Measurements from ENCODE around the gene NOM1. TPM values are rescaled to one million over a fixed set of nuclear protein-coding genes. Genes with fewer than 3 reads are reported as not detected.

Gene NOM1
- total RNA-seq, 1 donor from 2014 or later: 19.7 TPM

GRCh38 chr7:156968183-156968582, 18.7 kb downstream of the NOM1 start:
- Histone ChIP-seq H3K4me1 (ENCODE audit: insufficient read depth, low read length) (no peaks in the 10 kb centered on the region), H3K27ac (ENCODE audit: low read depth, low read length) (no peak overlapping the region), H3K36me3 (ENCODE audit: insufficient read depth, low read length) (peaks cover 57% of the 10 kb centered on the region), H3K4me2 (ENCODE audit: low read length) (no peak overlapping the region), H3K27me3 (ENCODE audit: insufficient read depth, low read length) (no peaks in the 10 kb centered on the region), H3K4me3 (ENCODE audit: insufficient read depth, low read depth, low read length) (no peak overlapping the region), H4K20me1 (ENCODE audit: insufficient read depth, low read length) (peaks cover 9% of the 10 kb centered on the region), H2AFZ (ENCODE audit: low read depth, low read length) (no peak overlapping the region), H3K9me3 (ENCODE audit: insufficient read depth, low read depth, low read length) (no peaks in the 10 kb centered on the region), H3K79me2 (ENCODE audit: insufficient read depth, low read length) (no peaks in the 10 kb centered on the region), H3K9ac (ENCODE audit: low read length) (no peak overlapping the region)
- TF ChIP-seq CTCF (IDR thresholded peaks at IDR 0.05; ENCODE audit: insufficient read depth, low read depth, low read length) (no peak), EZH2 (IDR thresholded peaks at IDR 0.05; ENCODE audit: insufficient read depth, low read length) (no peak)
- peaks cover 15% of the 10 kb centered on the region for H3K36me3 Mint-ChIP-seq (ENCODE audit: low read depth, unreplicated experiment)
- no peak overlapping the region for H3K4me3 Mint-ChIP-seq (ENCODE audit: unreplicated experiment)
- DNase-seq (ENCODE audit: low read depth) (no peak), FAIRE-seq (no peak)
- H3K4me1 Mint-ChIP-seq (ENCODE audit: low read depth, unreplicated experiment): peaks cover 2% of the 10 kb centered on the region
- no peaks in the 10 kb centered on the region for H3K9me3 Mint-ChIP-seq (ENCODE audit: unreplicated experiment)
- no peaks in the 10 kb centered on the region for H3K27me3 Mint-ChIP-seq (ENCODE audit: low read depth, unreplicated experiment)
- H3K27ac Mint-ChIP-seq (ENCODE audit: unreplicated experiment): no peak overlapping the region

- no peaks in the 10 kb centered on the region for H3K4me1 ChIP-seq (ENCODE audit: insufficient read depth, low read length)
- Mint-ChIP-seq H3K9me3 (ENCODE audit: unreplicated experiment) (no peaks in the 10 kb centered on the region), H3K4me3 (ENCODE audit: unreplicated experiment) (no peak overlapping the region), H3K36me3 (ENCODE audit: low read depth, unreplicated experiment) (peaks cover 12% of the 10 kb centered on the region), H3K27ac (ENCODE audit: unreplicated experiment) (no peak overlapping the region), H3K27me3 (ENCODE audit: low read depth, unreplicated experiment) (no peaks in the 10 kb centered on the region), H3K4me1 (ENCODE audit: low read depth, unreplicated experiment) (peaks cover 2% of the 10 kb centered on the region)
- DNase-seq (ENCODE audit: low read depth): no peak
- H3K36me3 ChIP-seq (ENCODE audit: insufficient read depth, low read length): peaks cover 41% of the 10 kb centered on the region
- H3K9me3 ChIP-seq (ENCODE audit: insufficient read depth, low read depth, low read length): no peaks in the 10 kb centered on the region
- H3K79me2 ChIP-seq (ENCODE audit: insufficient read depth, low read length): no peaks in the 10 kb centered on the region
- no peak overlapping the region for H2AFZ ChIP-seq (ENCODE audit: low read depth, low read length)
- H3K4me2 ChIP-seq (ENCODE audit: low read length): no peak overlapping the region
- no peak overlapping the region for H3K4me3 ChIP-seq (ENCODE audit: insufficient read depth, low read depth, low read length)
- TF ChIP-seq CTCF (IDR thresholded peaks at IDR 0.05; ENCODE audit: insufficient read depth, low read depth, low read length): peak; percentile 24
- TF ChIP-seq EZH2 (IDR thresholded peaks at IDR 0.05; ENCODE audit: insufficient read depth, low read length): no peak
- H3K27me3 ChIP-seq (ENCODE audit: insufficient read depth, low read length): no peaks in the 10 kb centered on the region
- no peak overlapping the region for H3K9ac ChIP-seq (ENCODE audit: low read length)
- peaks cover 4% of the 10 kb centered on the region for H4K20me1 ChIP-seq (ENCODE audit: insufficient read depth, low read length)
- FAIRE-seq: no peak
- no peak overlapping the region for H3K27ac ChIP-seq (ENCODE audit: low read depth, low read length)
Measured at GRCh38 chr7:156969972-156970420, 20.5 kb downstream of the NOM1 start.

GRCh38 chr7:156975620-156976019, 26.1 kb downstream of the NOM1 start:
- Histone ChIP-seq H3K4me2 (ENCODE audit: low read length) (no peak overlapping the region), H3K27me3 (ENCODE audit: insufficient read depth, low read length) (no peaks in the 10 kb centered on the region), H3K4me3 (ENCODE audit: insufficient read depth, low read depth, low read length) (no peak overlapping the region), H3K4me1 (ENCODE audit: insufficient read depth, low read length) (no peaks in the 10 kb centered on the region), H3K27ac (ENCODE audit: low read depth, low read length) (no peak overlapping the region), H2AFZ (ENCODE audit: low read depth, low read length) (no peak overlapping the region), H4K20me1 (ENCODE audit: insufficient read depth, low read length) (peaks cover 2% of the 10 kb centered on the region), H3K36me3 (ENCODE audit: insufficient read depth, low read length) (peaks cover 17% of the 10 kb centered on the region), H3K79me2 (ENCODE audit: insufficient read depth, low read length) (no peaks in the 10 kb centered on the region), H3K9me3 (ENCODE audit: insufficient read depth, low read depth, low read length) (no peaks in the 10 kb centered on the region), H3K9ac (ENCODE audit: low read length) (no peak overlapping the region)
- DNase-seq (ENCODE audit: low read depth): no peak
- Mint-ChIP-seq H3K36me3 (ENCODE audit: low read depth, unreplicated experiment) (peaks cover 13% of the 10 kb centered on the region), H3K4me3 (ENCODE audit: unreplicated experiment) (no peak overlapping the region), H3K9me3 (ENCODE audit: unreplicated experiment) (peaks cover 5% of the 10 kb centered on the region), H3K27me3 (ENCODE audit: low read depth, unreplicated experiment) (no peaks in the 10 kb centered on the region), H3K4me1 (ENCODE audit: low read depth, unreplicated experiment) (no peaks in the 10 kb centered on the region), H3K27ac (ENCODE audit: unreplicated experiment) (no peak overlapping the region)
- TF ChIP-seq EZH2 (IDR thresholded peaks at IDR 0.05; ENCODE audit: insufficient read depth, low read length) (no peak), CTCF (IDR thresholded peaks at IDR 0.05; ENCODE audit: insufficient read depth, low read depth, low read length) (no peak)
- no peak for FAIRE-seq

Data from astrocyte (in vitro differentiated cells and primary cell).